ENCODE measurements around the gene C16orf92.

C16orf92 gene

GRCh38 chr16:30063278-30063892, 40.4 kb downstream of the C16orf92 start:
- no peak for DNase-seq

GRCh38 chr16:30063893-30064728, 41.1 kb downstream of the C16orf92 start:
- DNase-seq, result peak; percentile 85

GRCh38 chr16:30064729-30065101, 41.7 kb downstream of the C16orf92 start:
- no peak for DNase-seq

GRCh38 chr16:30065102-30065942, 42.3 kb downstream of the C16orf92 start, which contains the start of gene ALDOA:
TSS of gene ALDOA (plus strand) at chr16:30065760. CDS start at chr16:30066898, 1,138 bp downstream.
- DNase-seq, result peak; percentile 98

- DNase-seq, result peak; percentile 20
Measured at GRCh38 chr16:30065943-30066760, 43.2 kb downstream of the C16orf92 start.

GRCh38 chr16:30066761-30067583, 44.0 kb downstream of the C16orf92 start:
- no peak for DNase-seq

GRCh38 chr16:30067584-30067916, 44.6 kb downstream of the C16orf92 start:
- DNase-seq, result no peak

- DNase-seq, result no peak
Measured at GRCh38 chr16:30068333-30068732, 45.3 kb downstream of the C16orf92 start.

- DNase-seq, result peak; percentile 25
Measured at GRCh38 chr16:30068750-30069610, 46.0 kb downstream of the C16orf92 start.

- DNase-seq, result no peak
Measured at GRCh38 chr16:30069611-30070462, 46.8 kb downstream of the C16orf92 start.

- no peak for DNase-seq
Measured at GRCh38 chr16:30070490-30070889, 47.5 kb downstream of the C16orf92 start.
